Central memory CD8-positive, alpha-beta T cell (primary cell): ENCODE results near the gene PAK1.

ENCODE experiments used
- ATAC-seq: fragments of 150-1000 bp; cut with Tn5 transposase; replicated peaks from 2 replicates; pipeline ENCODE4 v1.10.0; 2022; ENCODE audit warnings: mild to moderate bottlenecking, moderate FRiP score, moderate number of reproducible peaks; ENCODE audit not compliant: poor library complexity, severe bottlenecking; ENCODE audit errors: extremely low read depth
- DNase-seq, 2 donors: peaks; one replicate each; pipeline ENCODE4 v3.0.0; 2021; ENCODE audit warnings: low spot score in 2 of 2
- H3K27ac Mint-ChIP-seq: one replicate; pipeline ENCODE4 v1.8.0; 2022; ENCODE audit warnings: low read depth, mild to moderate bottlenecking, moderate library complexity, mixed read lengths
- H3K27me3 Mint-ChIP-seq: one replicate; pipeline ENCODE4 v1.8.0; 2022; ENCODE audit warnings: mixed read lengths
- H3K36me3 Mint-ChIP-seq: one replicate; pipeline ENCODE4 v1.8.0; 2022; ENCODE audit warnings: mild to moderate bottlenecking, moderate library complexity, mixed read lengths; ENCODE audit not compliant: insufficient read depth
- H3K4me1 Mint-ChIP-seq: one replicate; pipeline ENCODE4 v1.8.0; 2022; ENCODE audit warnings: mixed read lengths
- H3K4me3 Mint-ChIP-seq: one replicate; pipeline ENCODE4 v1.8.0; 2022; ENCODE audit warnings: mild to moderate bottlenecking, moderate library complexity, mixed read lengths
- H3K9me3 Mint-ChIP-seq: one replicate; pipeline ENCODE4 v1.8.0; 2022; ENCODE audit warnings: mixed read lengths

PAK1 gene

DNA sequence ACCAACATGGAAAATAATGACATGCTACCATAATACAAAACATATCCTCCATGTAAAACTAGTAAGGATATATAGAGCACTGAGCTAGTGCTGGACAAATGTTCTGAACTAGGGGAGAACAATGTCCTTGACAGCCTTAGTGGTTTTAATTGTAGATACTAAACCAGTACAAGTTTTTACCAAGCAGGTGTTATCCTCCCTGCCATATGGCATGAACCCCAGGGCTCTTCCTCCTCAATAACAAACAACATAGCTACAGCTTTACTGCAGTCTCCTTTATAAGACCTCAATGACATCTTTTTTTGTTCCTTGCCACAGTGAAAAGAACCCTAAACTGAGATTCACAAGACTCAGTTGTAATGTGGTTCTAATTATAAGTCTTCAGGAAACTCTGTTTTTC lies 102.2 kb downstream of the PAK1 start:
- no peak for DNase-seq
- no peak for ATAC-seq
- Mint-ChIP-seq H3K9me3 (no peaks in the 10 kb centered on the region), H3K36me3 (peaks cover 5% of the 10 kb centered on the region), H3K27me3 (no peaks in the 10 kb centered on the region), H3K27ac (no peak overlapping the region), H3K4me3 (no peak overlapping the region), H3K4me1 (no peaks in the 10 kb centered on the region)

DNA sequence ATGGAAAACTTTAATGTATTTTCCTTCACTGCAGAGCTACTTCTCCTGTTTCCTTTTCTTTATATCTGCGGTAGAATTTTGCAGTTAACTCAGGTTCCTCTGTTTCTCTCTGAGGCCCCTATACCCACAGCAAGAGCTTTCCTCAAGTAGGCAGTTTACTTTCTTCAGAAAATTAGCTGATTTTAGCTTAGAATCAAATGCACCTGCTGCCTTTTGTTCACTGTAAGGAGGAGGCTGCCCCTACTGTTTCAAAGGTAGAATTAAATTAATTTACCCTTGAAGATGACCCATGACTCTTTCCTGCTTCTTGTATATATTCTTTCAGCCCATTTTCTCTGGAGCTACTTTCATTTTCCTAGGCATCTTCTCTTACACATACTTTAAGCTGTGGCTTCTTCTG lies 103.7 kb downstream of the PAK1 start:
- ATAC-seq, result no peak
- Mint-ChIP-seq H3K9me3 (no peaks in the 10 kb centered on the region), H3K36me3 (peaks cover 5% of the 10 kb centered on the region)

DNA sequence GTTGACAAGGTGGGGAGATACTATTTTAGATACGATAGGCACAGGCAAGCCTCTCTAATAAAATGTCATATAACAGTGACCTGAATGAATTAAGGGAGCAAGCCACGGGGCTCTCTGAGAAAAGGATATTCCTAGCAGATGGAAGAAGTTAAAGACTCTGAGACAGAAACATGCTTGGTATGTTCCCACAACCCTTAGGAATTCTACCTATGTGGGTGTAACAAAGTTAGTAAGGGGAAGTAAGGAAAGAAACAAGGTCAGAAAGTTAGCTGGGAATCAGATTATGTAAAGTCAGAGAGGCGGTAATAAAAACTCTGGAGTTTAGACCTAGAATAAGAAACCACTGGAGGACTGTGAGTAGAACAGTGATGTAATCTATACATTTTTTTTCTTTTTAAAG lies 112.7 kb downstream of the PAK1 start:
- H3K4me3 Mint-ChIP-seq, result no peak overlapping the region
- no peaks in the 10 kb centered on the region for H3K4me1 Mint-ChIP-seq
- no peak overlapping the region for H3K27ac Mint-ChIP-seq
- ATAC-seq (no peak), DNase-seq (no peak)
- H3K27me3 Mint-ChIP-seq, result no peaks in the 10 kb centered on the region
- H3K9me3 Mint-ChIP-seq, result no peaks in the 10 kb centered on the region
- H3K36me3 Mint-ChIP-seq, result peaks cover 6% of the 10 kb centered on the region

More for the DNA sequence above, 103.7 kb downstream of the PAK1 start:
- DNase-seq, result no peak
- Mint-ChIP-seq H3K27ac (no peak overlapping the region), H3K4me3 (no peak overlapping the region), H3K27me3 (no peaks in the 10 kb centered on the region), H3K4me1 (no peaks in the 10 kb centered on the region)

DNA sequence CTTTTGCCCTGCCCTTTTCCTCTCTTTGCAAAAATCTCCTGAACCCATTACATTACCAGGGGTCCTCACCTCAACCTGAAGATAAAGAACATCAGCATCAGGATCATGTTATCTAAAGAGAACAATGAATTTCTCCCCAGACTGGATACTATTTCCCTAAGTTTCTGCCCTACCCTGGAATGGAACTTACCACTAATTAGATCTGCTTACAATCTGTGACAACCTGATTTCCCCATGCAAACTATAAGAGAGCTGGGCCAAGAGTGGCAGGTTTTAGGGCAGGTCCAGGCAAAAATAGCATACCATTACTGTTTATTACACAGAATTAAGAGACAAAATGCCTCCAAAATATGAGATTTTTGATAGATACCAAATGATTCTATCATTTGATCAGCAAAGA lies 114.4 kb downstream of the PAK1 start:
- no peaks in the 10 kb centered on the region for H3K4me1 Mint-ChIP-seq
- H3K36me3 Mint-ChIP-seq, result peaks cover 6% of the 10 kb centered on the region
- H3K4me3 Mint-ChIP-seq, result no peak overlapping the region
- H3K27me3 Mint-ChIP-seq, result no peaks in the 10 kb centered on the region
- H3K27ac Mint-ChIP-seq, result no peak overlapping the region
- DNase-seq (no peak), ATAC-seq (no peak)
- no peaks in the 10 kb centered on the region for H3K9me3 Mint-ChIP-seq

DNA sequence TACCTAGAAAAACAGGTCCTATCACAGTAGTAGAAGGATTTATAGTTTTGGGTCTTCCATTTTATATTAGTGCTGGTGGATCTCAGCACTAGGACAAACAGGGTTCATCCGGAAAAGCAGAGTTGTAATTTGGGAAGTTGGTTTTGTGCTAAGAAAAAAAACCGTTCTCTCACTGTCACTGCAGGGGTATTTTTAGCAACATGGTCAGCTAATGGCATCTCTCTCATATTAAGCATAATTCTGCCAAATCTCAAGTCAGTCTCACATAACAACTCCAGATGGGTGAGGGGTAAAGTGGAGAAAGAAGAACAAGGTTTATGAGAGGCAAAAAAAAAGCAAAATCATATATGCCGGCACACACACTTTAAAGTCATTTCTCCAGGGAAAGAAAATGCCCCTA lies 120.8 kb downstream of the PAK1 start:
- H3K9me3 Mint-ChIP-seq, result no peaks in the 10 kb centered on the region
- ATAC-seq (no peak), DNase-seq (no peak)
- no peaks in the 10 kb centered on the region for H3K4me1 Mint-ChIP-seq
- peaks cover 3% of the 10 kb centered on the region for H3K36me3 Mint-ChIP-seq
- H3K27me3 Mint-ChIP-seq, result no peaks in the 10 kb centered on the region
- no peak overlapping the region for H3K4me3 Mint-ChIP-seq
- no peak overlapping the region for H3K27ac Mint-ChIP-seq

DNA sequence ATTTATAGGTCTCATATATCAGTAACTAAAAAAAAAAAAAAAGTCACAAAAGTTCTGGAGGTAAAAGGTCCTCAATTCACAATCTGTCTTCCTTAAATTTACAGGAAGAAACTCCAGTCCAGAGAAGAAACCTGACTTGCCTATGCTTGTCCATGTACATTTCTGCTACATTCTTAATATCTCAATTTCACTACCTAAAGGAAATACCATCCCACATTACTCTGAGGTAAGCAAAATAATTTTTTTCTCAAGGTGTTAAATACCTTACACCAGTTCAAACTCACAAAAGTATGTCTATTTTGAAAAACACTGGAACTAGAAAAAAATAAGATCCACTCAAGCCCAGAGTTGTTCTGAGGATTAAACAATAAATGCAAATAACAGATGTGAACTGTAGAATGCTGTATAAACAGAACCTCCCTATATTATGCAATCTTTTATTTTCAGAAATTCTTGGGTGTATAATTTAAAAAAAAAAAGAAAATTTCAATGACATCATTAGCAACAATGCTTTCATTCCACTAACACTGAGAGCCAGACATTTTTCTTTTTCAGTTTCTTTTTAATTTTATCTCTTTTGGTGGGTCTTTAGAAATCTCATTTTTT lies 122.5 kb downstream of the PAK1 start:
- Mint-ChIP-seq H3K4me3 (no peak overlapping the region), H3K36me3 (peaks cover 2% of the 10 kb centered on the region), H3K27ac (no peak overlapping the region), H3K9me3 (no peaks in the 10 kb centered on the region), H3K4me1 (no peaks in the 10 kb centered on the region), H3K27me3 (no peaks in the 10 kb centered on the region)
- DNase-seq (no peak), ATAC-seq (no peak)

DNA sequence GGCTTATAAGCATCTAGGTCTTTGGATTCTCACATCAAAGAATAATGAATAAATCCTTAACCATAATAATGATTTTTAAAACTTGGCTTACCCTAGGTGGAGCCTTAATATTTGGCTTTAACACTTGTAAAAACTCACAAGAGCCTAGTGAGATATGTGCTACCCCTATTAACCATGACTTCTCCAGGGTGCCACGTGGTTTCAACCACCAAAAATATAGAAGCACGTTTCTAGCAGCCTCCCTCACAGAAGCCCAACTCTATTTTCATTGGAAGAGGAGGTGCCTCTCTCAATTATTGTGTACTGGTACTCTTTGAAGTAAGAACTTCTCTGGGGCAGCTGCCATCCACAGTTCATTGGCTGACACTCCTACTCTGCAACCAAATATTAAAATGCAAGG lies 125.9 kb downstream of the PAK1 start:
- Mint-ChIP-seq H3K4me3 (no peak overlapping the region), H3K27me3 (no peaks in the 10 kb centered on the region), H3K27ac (no peak overlapping the region), H3K36me3 (peaks cover 4% of the 10 kb centered on the region), H3K4me1 (no peaks in the 10 kb centered on the region), H3K9me3 (no peaks in the 10 kb centered on the region)
- no peak for ATAC-seq
- no peak for DNase-seq

DNA sequence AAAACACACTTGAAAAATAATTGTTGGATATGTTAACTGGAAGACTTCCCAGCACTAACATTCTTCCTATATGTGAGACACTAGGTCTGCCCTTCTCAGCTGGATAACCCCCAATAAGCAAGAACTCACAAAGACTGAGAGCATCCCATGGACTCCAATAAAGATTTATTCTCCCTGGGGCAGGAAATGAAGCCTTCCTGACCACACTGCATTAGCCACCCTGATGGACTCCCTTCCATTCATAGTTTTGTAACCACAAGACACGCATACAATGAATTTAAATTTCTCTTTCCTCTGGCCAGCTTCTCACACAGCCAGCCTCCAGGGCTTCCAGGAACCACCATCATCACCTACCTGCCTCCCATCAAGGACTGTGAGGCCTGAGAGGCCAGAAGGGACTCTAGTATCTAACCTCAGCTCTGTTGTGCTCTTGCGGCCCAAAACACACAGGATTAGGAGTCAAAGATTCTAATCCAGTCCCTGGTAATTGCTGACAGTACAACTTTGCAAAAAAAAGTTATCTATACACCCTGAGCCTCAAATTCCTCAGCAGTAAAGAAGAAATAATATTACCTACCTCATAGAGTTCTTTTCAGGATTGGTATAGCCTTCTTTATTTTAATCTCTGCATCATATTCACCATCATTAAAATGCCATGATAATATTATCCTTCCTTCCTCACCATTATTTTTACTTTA lies 126.8 kb downstream of the PAK1 start:
- H3K27ac Mint-ChIP-seq, result no peak overlapping the region
- H3K36me3 Mint-ChIP-seq, result peaks cover 8% of the 10 kb centered on the region
- no peaks in the 10 kb centered on the region for H3K27me3 Mint-ChIP-seq
- no peaks in the 10 kb centered on the region for H3K9me3 Mint-ChIP-seq
- H3K4me3 Mint-ChIP-seq, result no peak overlapping the region
- no peak for ATAC-seq
- no peak for DNase-seq
- H3K4me1 Mint-ChIP-seq, result no peaks in the 10 kb centered on the region

DNA sequence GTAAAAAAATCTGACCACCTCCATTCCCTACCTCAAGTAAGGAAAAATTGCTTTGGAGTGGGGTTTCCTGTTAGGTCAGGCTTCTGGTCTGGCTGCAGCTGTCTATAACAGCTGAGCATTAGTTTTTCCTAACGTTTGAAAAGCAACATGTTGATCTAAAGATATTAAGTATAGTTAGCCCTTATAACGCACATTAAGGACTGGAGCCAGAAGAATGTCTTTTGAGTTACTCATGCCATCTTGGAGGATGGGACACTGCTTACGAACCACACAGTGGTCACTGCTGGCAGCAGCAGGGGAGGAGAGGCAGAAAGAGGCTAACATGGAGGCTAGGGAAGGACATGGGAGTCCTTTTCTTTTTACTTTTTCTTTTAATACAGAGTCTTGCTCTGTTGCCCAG lies 128.3 kb downstream of the PAK1 start:
- H3K4me1 Mint-ChIP-seq, result no peaks in the 10 kb centered on the region
- H3K4me3 Mint-ChIP-seq, result no peak overlapping the region
- ATAC-seq (no peak), DNase-seq (no peak)
- H3K27me3 Mint-ChIP-seq, result no peaks in the 10 kb centered on the region
- no peaks in the 10 kb centered on the region for H3K9me3 Mint-ChIP-seq
- H3K27ac Mint-ChIP-seq, result no peak overlapping the region
- peaks cover 13% of the 10 kb centered on the region for H3K36me3 Mint-ChIP-seq

DNA sequence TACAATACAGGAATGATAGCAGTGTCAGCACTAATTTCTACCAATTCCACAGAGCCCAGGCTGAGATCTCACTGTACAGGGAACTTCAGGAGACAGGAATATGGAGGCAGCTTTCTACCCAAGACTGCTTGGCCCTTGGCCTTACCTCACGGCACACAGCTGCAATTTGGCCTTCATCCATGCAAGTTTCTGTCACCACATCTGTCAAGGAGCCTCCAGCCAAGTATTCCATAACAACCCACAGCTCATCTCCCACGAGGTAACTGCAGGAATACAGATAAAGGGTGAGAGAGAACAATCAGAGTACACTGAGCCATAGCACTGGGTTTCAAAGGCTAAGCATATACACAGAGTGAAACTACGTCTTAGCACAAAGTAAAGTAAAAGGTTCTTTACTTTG lies 133.4 kb downstream of the PAK1 start:
- ATAC-seq (no peak), DNase-seq (no peak)
- no peaks in the 10 kb centered on the region for H3K27me3 Mint-ChIP-seq
- H3K27ac Mint-ChIP-seq, result no peak overlapping the region
- peaks cover 13% of the 10 kb centered on the region for H3K36me3 Mint-ChIP-seq
- H3K4me3 Mint-ChIP-seq, result no peak overlapping the region
- no peaks in the 10 kb centered on the region for H3K9me3 Mint-ChIP-seq
- no peaks in the 10 kb centered on the region for H3K4me1 Mint-ChIP-seq

DNA sequence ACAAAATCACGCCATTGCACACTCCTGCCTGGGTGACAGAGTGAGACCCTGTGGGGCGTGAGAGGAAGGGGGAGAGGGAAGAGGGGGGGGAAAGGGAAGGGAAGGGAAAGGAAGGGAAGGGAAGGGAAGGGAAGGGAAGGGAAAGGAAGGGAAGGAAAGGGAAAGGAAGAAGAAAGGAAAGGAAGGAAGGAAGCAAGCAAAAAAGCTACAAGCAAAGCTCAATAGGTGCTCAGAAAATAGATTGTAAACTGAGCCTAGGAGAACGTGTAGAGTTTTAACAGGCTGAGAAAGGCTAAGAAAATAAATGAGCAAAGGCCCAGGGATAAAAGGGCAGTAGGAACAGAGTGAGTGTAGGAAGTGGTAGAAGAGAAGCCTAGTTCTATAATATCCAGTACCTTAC lies 141.6 kb downstream of the PAK1 start:
- no peak for ATAC-seq
- H3K27me3 Mint-ChIP-seq, result no peaks in the 10 kb centered on the region
- H3K27ac Mint-ChIP-seq, result no peak overlapping the region
- no peaks in the 10 kb centered on the region for H3K4me1 Mint-ChIP-seq
- H3K4me3 Mint-ChIP-seq, result no peak overlapping the region
- DNase-seq, result no peak
- peaks cover 5% of the 10 kb centered on the region for H3K36me3 Mint-ChIP-seq
- no peaks in the 10 kb centered on the region for H3K9me3 Mint-ChIP-seq

DNA sequence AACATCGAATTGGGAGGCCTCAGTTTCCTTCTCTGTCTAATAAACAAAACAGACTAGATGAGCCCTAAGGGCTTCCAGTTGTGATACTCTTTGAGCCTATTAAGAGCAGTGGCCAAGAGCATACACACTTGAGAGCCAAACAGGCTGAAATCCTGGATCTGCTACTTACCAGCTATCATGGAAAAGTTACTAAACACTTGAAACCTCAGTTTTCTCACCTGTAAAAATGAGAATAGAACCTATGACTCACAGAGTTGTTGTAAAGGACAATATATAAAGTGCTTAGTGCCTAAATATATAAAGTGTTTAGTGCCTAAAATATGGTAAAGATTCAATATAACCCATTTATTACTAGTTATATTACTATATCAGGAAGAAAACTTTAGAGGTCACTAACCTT lies 148.7 kb downstream of the PAK1 start:
- peaks cover 7% of the 10 kb centered on the region for H3K36me3 Mint-ChIP-seq
- ATAC-seq (no peak), DNase-seq (no peak)
- no peak overlapping the region for H3K27ac Mint-ChIP-seq
- no peaks in the 10 kb centered on the region for H3K9me3 Mint-ChIP-seq
- H3K27me3 Mint-ChIP-seq, result no peaks in the 10 kb centered on the region
- no peak overlapping the region for H3K4me3 Mint-ChIP-seq
- H3K4me1 Mint-ChIP-seq, result no peaks in the 10 kb centered on the region

DNA sequence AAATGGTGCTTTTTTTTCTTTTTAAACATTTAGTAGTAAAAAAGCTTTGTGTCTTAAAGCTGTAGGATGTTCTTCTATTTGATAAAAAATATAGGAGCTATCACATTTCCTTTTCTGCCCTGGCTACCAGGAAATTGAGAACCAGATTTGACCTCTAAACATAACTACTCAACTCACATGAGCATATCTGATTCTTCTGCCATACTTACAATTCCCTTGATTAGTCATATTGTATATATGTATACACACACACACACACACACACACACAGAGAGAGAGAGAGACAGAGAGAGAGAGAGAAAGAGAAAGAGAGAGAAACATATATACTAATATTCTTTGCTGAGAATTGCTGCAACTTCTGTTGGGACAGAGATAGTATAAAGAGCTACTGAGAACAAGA lies 149.4 kb downstream of the PAK1 start:
- DNase-seq, result no peak
- no peak overlapping the region for H3K4me3 Mint-ChIP-seq
- no peak overlapping the region for H3K27ac Mint-ChIP-seq
- no peaks in the 10 kb centered on the region for H3K9me3 Mint-ChIP-seq
- H3K27me3 Mint-ChIP-seq, result no peaks in the 10 kb centered on the region
- no peak for ATAC-seq
- no peaks in the 10 kb centered on the region for H3K4me1 Mint-ChIP-seq
- peaks cover 7% of the 10 kb centered on the region for H3K36me3 Mint-ChIP-seq
